Measurements from ENCODE around the gene IKZF3. TPM values are rescaled to one million over a fixed set of nuclear protein-coding genes. Genes with fewer than 3 reads are reported as not detected.

IKZF3 gene
- total RNA-seq, 1 donor from 2014 or later = 220 TPM

- H3K36me3 Mint-ChIP-seq (ENCODE audit: low read depth) = no peaks in the 10 kb centered on the region
- H3K9me3 Mint-ChIP-seq = no peaks in the 10 kb centered on the region
- POLR2A ChIA-PET = no interaction called here
- H3K27me3 Mint-ChIP-seq = peaks cover 4% of the 10 kb centered on the region
- no peak overlapping the region for H3K4me3 Mint-ChIP-seq
- no peak for DNase-seq
- no peak overlapping the region for H3K27ac Mint-ChIP-seq
- intact Hi-C loops (cut with micrococcal nuclease) = no loop called here
- no peak for TF ChIP-seq CTCF (IDR thresholded peaks at IDR 0.05)
- H3K4me1 Mint-ChIP-seq = peaks cover under 1% of the 10 kb centered on the region
- ATAC-seq (ENCODE audit: low read depth) = no peak
- CTCF ChIA-PET = no interaction called here
Measured at GRCh38 chr17:39745335-39746144, 118.6 kb downstream of the IKZF3 start.

DNA sequence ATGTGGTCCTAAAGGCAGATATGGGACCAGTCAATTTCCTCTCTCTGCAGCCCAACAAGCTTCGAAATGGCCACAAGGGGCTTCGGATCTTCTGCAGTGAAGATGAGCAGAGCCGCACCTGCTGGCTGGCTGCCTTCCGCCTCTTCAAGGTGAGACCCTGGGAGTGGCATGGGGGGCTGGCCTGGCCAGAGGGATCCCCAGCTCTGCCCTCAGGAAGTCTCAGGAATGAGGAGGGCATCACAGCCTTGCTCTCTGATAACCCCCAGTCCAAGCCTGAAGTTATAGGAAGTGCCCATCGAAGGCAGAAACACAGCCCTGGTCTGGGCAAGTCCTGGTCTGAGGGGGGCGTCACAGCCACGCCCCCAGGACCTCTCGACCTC lies 119.3 kb downstream of the IKZF3 start:
- no peak for DNase-seq
- Mint-ChIP-seq H3K27me3 (peaks cover 7% of the 10 kb centered on the region), H3K9me3 (no peaks in the 10 kb centered on the region), H3K4me3 (no peak overlapping the region), H3K36me3 (ENCODE audit: low read depth) (no peaks in the 10 kb centered on the region), H3K4me1 (peaks cover 8% of the 10 kb centered on the region), H3K27ac (no peak overlapping the region)
- intact Hi-C loops (cut with micrococcal nuclease) = no loop called here
- CTCF ChIA-PET = no interaction called here
- TF ChIP-seq CTCF (IDR thresholded peaks at IDR 0.05) = no peak
- POLR2A ChIA-PET = no interaction called here
- ATAC-seq (ENCODE audit: low read depth) = no peak

- intact Hi-C loops (cut with micrococcal nuclease) = no loop called here
- no peak overlapping the region for H3K4me3 Mint-ChIP-seq
- no peaks in the 10 kb centered on the region for H3K9me3 Mint-ChIP-seq
- ATAC-seq (ENCODE audit: low read depth) = no peak
- H3K27ac Mint-ChIP-seq = no peak overlapping the region
- peaks cover 14% of the 10 kb centered on the region for H3K4me1 Mint-ChIP-seq
- DNase-seq = no peak
- H3K36me3 Mint-ChIP-seq (ENCODE audit: low read depth) = no peaks in the 10 kb centered on the region
- no peak for TF ChIP-seq CTCF (IDR thresholded peaks at IDR 0.05)
- CTCF ChIA-PET = interaction anchor here (0.7 kb wide), 1 partner anchor 346 kb away, joined by 5 read pairs; no protein-coding TSS in a partner anchor
- peaks cover 9% of the 10 kb centered on the region for H3K27me3 Mint-ChIP-seq
- POLR2A ChIA-PET = interaction anchor here (0.7 to 1.0 kb wide), 4 partner anchors 9 to 270 kb away, joined by 3 to 16 read pairs (median 8); no protein-coding TSS in a partner anchor
Measured at GRCh38 chr17:39744075-39744835, 119.9 kb downstream of the IKZF3 start.

GRCh38 chr17:39742856-39743436 lies 121.2 kb downstream of the IKZF3 start:
- H3K36me3 Mint-ChIP-seq (ENCODE audit: low read depth) = no peaks in the 10 kb centered on the region
- TF ChIP-seq CTCF (IDR thresholded peaks at IDR 0.05) = no peak
- POLR2A ChIA-PET = no interaction called here
- H3K9me3 Mint-ChIP-seq = no peaks in the 10 kb centered on the region
- ATAC-seq (ENCODE audit: low read depth) = no peak
- peaks cover 23% of the 10 kb centered on the region for H3K4me1 Mint-ChIP-seq
- CTCF ChIA-PET = no interaction called here
- no peak for DNase-seq
- H3K4me3 Mint-ChIP-seq = no peak overlapping the region
- H3K27me3 Mint-ChIP-seq = peaks cover 14% of the 10 kb centered on the region
- no peak overlapping the region for H3K27ac Mint-ChIP-seq
- intact Hi-C loops (cut with micrococcal nuclease) = no loop called here

Measured in activated B cell treated with CpG ODN at 0.5 μM for 24 hours (primary cell).